ENCODE measurements around the gene SNTB2. TPM values are rescaled to one million over a fixed set of nuclear protein-coding genes. Genes with fewer than 3 reads are reported as not detected.

SNTB2 gene
- total RNA-seq, 4 donors from 2014 or later: 39.1 to 137 (median 43.0) TPM

GRCh38 chr16:69179328-69180010 lies 7.5 kb upstream of the SNTB2 start:
- Histone ChIP-seq H3K9me3 (no peaks in the 10 kb centered on the region), H3K36me3 (no peaks in the 10 kb centered on the region), H3K27me3 (no peaks in the 10 kb centered on the region), H3K4me1 (peaks cover 11 to 87% (median 28%) of the 10 kb centered on the region in 3 donors), H3K27ac (peak overlapping the region; percentile 62 to 79 (median 72)), H3K4me3 (no peak overlapping the region)
- 1 to 3% methylated on average over 6 of the region's 6 CpGs for WGBS, 2 donors (ENCODE audit: low coverage in 1 of 2)
- peak; percentile 91 for ATAC-seq
- TF ChIP-seq CTCF (IDR thresholded peaks at IDR 0.05) (no peak), POLR2AphosphoS5 (IDR thresholded peaks at IDR 0.05) (peak; percentile 93)

GRCh38 chr16:69180011-69180338 lies 7.0 kb upstream of the SNTB2 start:
- H3K27ac ChIP-seq: peak overlapping the region; percentile 62 to 79 (median 77)
- no peak for ATAC-seq
- H3K27me3 ChIP-seq: no peaks in the 10 kb centered on the region
- no peak for TF ChIP-seq POLR2A (IDR thresholded peaks at IDR 0.05)
- no peak for TF ChIP-seq CTCF (IDR thresholded peaks at IDR 0.05)
- TF ChIP-seq EP300 (IDR thresholded peaks at IDR 0.05): no peak
- TF ChIP-seq POLR2AphosphoS5 (IDR thresholded peaks at IDR 0.05): no peak
- no peak overlapping the region for H3K4me3 ChIP-seq
- H3K9me3 ChIP-seq: no peaks in the 10 kb centered on the region
- no peaks in the 10 kb centered on the region for H3K36me3 ChIP-seq
- peaks cover 11 to 83% (median 28%) of the 10 kb centered on the region in 3 donors for H3K4me1 ChIP-seq

GRCh38 chr16:69182730-69183416 lies 4.1 kb upstream of the SNTB2 start:
- Histone ChIP-seq H3K27ac (peak overlapping the region in 3 of 4 donors; percentile 10 to 50 (median 33)), H3K9me3 (no peaks in the 10 kb centered on the region), H3K4me1 (peaks cover 11 to 67% (median 34%) of the 10 kb centered on the region in 3 donors), H3K4me3 (no peak overlapping the region), H3K27me3 (no peaks in the 10 kb centered on the region), H3K36me3 (no peaks in the 10 kb centered on the region)
- 19 to 27% methylated on average over 7 to 10 of the region's 10 CpGs for WGBS, 2 donors (ENCODE audit: low coverage in 1 of 2)
- no peak for ATAC-seq
- no peak for TF ChIP-seq EP300 (IDR thresholded peaks at IDR 0.05)
- TF ChIP-seq CTCF (IDR thresholded peaks at IDR 0.05): no peak
- TF ChIP-seq POLR2A (IDR thresholded peaks at IDR 0.05): no peak
- no peak for TF ChIP-seq POLR2AphosphoS5 (IDR thresholded peaks at IDR 0.05)

- Histone ChIP-seq H3K4me1 (peaks cover 7 to 68% (median 27%) of the 10 kb centered on the region in 3 donors), H3K27me3 (no peaks in the 10 kb centered on the region), H3K27ac (peak overlapping the region; percentile 45 to 99 (median 96)), H3K36me3 (no peaks in the 10 kb centered on the region), H3K4me3 (peak overlapping the region; percentile 80 to 91), H3K9me3 (no peaks in the 10 kb centered on the region)
- no peak for TF ChIP-seq CTCF (IDR thresholded peaks at IDR 0.05)
- no peak for TF ChIP-seq EP300 (IDR thresholded peaks at IDR 0.05)
- TF ChIP-seq POLR2AphosphoS5 (IDR thresholded peaks at IDR 0.05): peak; percentile 14
- TF ChIP-seq POLR2A (IDR thresholded peaks at IDR 0.05): peak; percentile 5 to 8
- peak; percentile 71 for ATAC-seq
- WGBS, 2 donors (ENCODE audit: low coverage in 1 of 2): 0% methylated on average over 8 of the region's 76 CpGs; no CpG with 5 or more reads in 1 of the 2 donors
Measured at GRCh38 chr16:69187446-69188235, 677 bp downstream of the SNTB2 start.
